PC-9 (cell line): ENCODE data around the gene UGT1A7.

Source experiments
- EZH2 ChIP-seq: fragments of 200-600 bp; sonication (generic); IDR thresholded peaks from 2 replicates; pipeline ENCODE4 v1.8.0; 2017; ENCODE audit warnings: antibody characterized with exemption, low read depth
- TF ChIP-seq, protein P1 (sequence below): fragments of 200-600 bp; sonication (generic); conservative IDR thresholded peaks from 2 replicates; pipeline ENCODE4 v1.6.1; 2017; ENCODE audit warnings: mixed run types, antibody characterized with exemption, mild to moderate bottlenecking, moderate library complexity

- TF ChIP-seq, protein P1, sequence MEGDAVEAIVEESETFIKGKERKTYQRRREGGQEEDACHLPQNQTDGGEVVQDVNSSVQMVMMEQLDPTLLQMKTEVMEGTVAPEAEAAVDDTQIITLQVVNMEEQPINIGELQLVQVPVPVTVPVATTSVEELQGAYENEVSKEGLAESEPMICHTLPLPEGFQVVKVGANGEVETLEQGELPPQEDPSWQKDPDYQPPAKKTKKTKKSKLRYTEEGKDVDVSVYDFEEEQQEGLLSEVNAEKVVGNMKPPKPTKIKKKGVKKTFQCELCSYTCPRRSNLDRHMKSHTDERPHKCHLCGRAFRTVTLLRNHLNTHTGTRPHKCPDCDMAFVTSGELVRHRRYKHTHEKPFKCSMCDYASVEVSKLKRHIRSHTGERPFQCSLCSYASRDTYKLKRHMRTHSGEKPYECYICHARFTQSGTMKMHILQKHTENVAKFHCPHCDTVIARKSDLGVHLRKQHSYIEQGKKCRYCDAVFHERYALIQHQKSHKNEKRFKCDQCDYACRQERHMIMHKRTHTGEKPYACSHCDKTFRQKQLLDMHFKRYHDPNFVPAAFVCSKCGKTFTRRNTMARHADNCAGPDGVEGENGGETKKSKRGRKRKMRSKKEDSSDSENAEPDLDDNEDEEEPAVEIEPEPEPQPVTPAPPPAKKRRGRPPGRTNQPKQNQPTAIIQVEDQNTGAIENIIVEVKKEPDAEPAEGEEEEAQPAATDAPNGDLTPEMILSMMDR, result no peak
- no peak for TF ChIP-seq EZH2
Measured at GRCh38 chr2:233796254-233796653, 114.6 kb downstream of the UGT1A7 start.
